ENCODE measurements around the gene FOSL2.
A peak's percentile ranks its signal among the peaks of the same experiment; 100 is the strongest.

FOSL2 gene

GRCh38 chr2:28435241-28435640, 42.6 kb downstream of the FOSL2 start:
- no peak for DNase-seq

DNA sequence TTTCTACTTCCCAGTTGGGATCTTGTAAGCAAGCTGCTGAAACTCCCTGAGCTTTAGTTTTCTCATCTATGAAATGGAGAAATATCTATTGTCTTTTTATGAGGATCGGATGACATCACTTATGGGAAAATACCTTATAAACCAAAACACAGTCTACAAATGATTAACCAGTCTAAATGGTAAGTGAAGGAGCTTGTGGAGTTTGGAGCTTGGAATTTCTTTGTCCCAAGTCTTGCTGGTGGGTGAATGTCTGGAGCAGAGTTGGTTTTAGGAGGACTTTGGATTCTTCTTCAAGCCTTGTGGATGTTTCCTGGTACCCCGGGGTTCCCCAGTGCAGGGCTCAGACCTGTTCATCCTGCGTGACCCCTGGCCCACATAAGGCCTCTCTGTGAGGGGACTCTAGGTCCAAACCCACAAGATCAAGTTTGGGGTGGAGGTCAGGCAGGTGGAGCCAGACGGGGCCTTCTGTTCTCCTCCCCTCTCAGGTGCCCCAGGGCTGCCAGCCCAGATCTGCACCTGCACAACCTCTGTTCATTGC, 43.2 kb downstream of the FOSL2 start:
- DNase-seq: no peak

GRCh38 chr2:28436525-28437051, 43.9 kb downstream of the FOSL2 start:
- no peak for DNase-seq

- no peak for DNase-seq
These were observed 44.6 kb downstream of the FOSL2 start for GRCh38 chr2:28437149-28437835.

GRCh38 chr2:28437918-28438317, 45.3 kb downstream of the FOSL2 start:
- no peak for DNase-seq

DNA sequence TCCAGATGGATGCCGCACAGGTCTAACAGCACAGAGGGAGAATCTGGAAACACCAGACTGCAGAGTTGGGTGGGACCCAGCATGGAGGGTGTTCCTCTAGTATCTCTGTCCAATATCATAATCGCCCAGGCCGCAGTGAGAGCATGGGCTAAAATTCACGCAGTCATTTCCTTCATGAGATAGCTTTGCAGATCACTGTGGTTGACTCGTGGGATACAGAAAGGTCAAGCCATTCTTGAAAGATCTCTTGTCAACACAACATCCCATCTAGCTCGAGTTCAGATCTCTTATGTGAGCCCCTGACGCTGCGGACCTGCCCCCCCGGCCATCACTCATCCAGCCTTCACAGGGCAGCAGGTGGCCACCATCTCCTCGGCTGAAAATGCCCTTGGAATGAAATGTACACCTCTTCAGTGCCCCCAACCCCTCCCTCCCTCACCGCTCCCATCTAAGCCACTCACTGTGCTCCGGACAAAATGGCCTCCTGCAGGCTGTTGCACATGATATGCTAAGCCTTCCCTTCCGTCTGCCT, 45.9 kb downstream of the FOSL2 start:
- DNase-seq: no peak

- no peak for DNase-seq
These were observed 46.5 kb downstream of the FOSL2 start for GRCh38 chr2:28439127-28439526.

- no peak for DNase-seq
These were observed 47.1 kb downstream of the FOSL2 start for GRCh38 chr2:28439763-28440162.

DNA sequence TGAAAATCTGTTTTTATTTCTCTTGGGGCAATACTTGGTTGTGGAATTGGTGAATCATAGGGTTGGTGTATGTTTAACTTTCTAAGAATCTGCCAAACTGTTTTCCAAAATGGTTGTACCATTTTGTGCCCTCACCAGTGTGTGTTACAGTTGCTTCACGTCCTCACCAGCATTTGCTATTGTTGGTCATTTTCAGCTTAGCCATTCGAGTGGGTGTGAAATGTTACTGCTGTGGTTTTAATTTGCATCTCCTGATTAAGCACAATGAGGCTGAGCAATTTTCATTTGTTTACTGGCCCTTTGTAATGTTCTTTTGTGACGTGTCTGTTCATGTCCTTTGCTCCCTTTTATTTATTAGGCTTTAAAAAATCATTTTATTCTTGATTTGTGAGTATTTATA, 49.7 kb downstream of the FOSL2 start:
- no peak for DNase-seq

DNA sequence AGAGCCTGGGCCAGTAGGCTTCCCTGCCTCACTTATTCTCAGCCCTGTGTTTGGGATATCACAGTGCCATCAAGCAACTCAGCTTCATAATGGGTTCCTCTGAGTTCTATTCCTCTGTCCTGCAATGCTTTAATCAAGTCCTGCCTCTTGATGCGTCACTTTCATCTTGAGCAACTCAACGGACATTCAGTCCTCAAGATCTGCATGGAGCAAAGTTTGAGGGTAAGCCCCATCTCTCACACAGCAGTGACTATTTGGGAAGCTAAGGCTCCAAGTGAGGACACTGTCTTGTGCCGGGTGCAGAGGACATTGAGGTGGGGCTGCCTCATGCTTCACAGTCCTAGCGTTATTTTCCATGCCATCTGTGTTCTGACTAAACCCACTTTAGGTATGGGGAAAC, 52.3 kb downstream of the FOSL2 start:
- DNase-seq: no peak

DNA sequence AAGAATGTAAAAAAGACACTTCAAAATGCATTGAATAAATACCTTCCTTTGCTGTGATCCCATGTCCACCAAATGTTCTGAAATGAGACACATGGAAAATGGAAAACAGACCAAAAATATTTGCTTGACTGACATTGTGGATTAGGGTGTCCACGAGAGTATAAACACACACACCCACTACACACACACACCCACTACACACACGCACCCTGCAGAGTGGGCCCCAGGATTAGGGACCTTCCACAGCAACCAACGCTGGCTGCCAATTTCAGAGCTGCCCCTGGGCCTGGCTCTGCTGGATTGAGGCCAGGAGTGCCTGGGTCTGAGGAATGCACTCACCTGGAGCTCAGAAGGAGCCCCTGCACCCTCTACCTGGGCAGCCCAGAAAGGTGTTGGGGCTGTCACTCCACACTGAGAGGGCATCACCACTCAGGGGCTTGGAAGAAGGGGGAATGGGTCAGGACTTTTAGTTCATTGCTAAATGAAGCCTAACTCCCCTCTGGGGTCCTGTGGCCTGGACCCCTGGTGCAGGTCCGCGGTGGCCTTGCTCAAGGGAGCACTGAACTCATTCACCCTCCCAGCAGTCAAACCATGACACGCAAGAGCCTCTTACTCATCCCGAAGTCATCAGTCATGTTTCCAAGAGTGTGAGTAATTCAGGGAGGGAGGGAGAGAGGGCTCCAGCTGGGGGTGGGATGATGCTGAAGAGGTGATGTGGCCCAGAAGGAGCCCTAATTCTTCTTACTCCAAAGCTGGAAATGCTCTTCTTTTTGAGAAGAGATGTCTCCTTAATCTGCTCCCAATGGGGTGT, 53.0 kb downstream of the FOSL2 start:
- peak; percentile 95 for DNase-seq

GRCh38 chr2:28446531-28446930, 53.9 kb downstream of the FOSL2 start:
- no peak for DNase-seq

- no peak for DNase-seq
These were observed 54.4 kb downstream of the FOSL2 start for GRCh38 chr2:28447086-28447485.

- peak; percentile 35 for DNase-seq
These were observed 55.5 kb downstream of the FOSL2 start for GRCh38 chr2:28447943-28448792.

GRCh38 chr2:28448793-28449100, 56.1 kb downstream of the FOSL2 start:
- DNase-seq: no peak

DNA sequence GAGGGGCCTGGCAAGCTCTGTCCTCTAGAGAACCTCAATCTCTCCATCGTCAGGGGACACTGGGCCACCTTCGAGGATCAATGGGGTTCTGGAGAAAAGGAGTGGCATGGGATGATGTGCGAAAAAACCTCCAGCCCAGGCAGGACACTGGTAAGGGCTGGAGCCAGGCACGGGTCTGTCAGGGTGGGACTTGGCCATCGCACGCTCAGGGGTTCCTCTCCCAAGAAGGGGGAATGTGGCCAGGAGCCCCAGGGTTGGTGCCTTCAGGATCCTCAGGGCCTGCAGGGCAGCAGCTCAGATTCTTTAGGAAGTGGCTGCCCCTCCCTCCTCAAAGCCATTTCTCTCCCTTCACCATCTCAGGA, 56.4 kb downstream of the FOSL2 start:
- DNase-seq: no peak

DNA sequence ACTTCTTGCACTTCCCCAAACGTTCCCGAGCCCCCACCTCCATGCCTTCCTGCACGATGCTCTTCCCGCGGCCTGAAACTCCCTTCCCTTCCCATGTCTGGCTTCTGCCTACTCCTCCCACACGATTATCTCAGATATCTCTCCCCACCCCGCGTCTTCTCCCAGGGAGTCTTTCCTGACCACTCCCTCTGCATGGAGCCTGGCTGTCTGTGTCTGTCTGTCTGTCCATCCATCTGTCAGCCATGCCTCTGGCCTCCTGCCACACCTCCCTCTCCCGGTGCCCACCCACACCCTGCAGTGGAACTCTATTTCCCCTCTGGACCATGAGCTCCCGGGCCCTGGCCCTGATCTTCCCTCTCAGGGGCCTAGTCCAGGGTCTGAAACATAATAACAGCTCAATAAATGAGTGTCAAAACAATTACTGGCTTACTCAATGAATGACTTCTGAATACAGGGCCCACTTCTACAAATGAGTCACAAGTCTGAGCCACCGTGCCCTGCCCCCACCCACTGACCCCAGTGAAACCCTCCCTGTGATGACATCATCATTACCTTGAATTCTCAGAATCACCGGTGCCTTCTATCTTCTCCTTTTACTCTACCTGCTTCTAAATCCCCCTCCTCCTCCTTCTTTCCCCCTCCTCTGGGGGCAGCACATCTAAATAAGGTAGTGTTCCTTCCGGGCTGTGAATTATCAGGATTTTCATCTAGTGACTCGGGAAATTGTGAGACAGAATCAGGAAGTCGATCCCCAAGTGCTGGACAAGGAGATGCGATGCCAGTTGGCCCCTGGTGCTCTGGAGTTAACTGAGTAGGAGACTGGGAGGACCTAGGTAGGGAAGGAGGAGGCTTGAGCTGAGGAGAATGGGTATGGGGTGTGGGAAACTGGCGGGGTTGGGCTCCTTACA, 57.1 kb downstream of the FOSL2 start:
- DNase-seq: no peak

- DNase-seq: no peak
These were observed 58.4 kb downstream of the FOSL2 start for GRCh38 chr2:28450901-28451565.

DNA sequence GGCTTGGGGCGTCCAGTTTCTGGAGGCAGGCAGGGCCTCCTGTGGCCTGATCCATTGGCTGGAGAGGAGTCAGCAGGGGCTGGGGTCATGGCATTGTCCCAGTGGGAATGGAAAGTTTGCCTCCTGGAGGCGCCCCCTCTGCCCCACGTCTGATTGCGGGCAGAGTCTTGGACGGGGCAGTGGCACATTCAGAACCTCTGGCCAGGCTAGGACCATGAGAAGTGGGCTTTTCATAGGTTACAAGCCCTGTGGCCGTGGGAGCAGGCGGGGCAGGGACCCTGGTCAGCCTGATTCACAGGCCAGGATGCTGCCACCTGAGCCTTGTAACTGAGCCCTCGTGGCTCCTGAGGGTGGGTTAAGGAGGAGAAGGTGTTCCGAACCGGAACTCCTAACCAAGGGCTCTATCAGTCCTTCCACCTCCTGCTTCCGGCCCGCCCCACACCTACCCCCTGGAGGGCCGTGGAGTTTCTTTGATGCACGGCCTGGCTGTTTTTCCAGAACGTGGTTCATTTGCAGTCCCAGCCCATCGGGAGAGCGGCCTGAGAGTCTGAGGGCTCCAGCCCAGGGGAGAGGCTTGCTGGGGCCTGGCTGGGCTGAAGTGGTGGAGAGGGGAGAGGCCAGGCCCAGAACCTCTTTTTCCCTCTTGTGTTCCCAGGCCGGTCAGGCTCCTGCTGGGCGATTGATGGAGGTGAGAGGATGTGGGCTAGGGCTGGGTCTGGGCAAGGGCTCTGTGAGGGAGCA, 59.3 kb downstream of the FOSL2 start:
- no peak for DNase-seq

GRCh38 chr2:28452534-28453081, 60.0 kb downstream of the FOSL2 start:
- no peak for DNase-seq

Measured in amniotic stem cell (primary cell).